ENCODE results near the gene COP1. TPM values are rescaled to one million over a fixed set of nuclear protein-coding genes. Genes with fewer than 3 reads are reported as not detected.

COP1 gene
- 35.8 and 37.5 TPM in 2 replicates for total RNA-seq (2021)
- Bru-seq, nascent RNA, result percentile 89 among the genes with signal in this experiment
- BruChase-seq, experiment 1, labeled RNA remaining after a 2-hour chase, result percentile 79 among the genes with signal in this experiment
- percentile 74 among the genes with signal in this experiment for BruChase-seq, experiment 2, labeled RNA remaining after a 6-hour chase
- long read RNA-seq, transcript COP1-201 (19 exons, 2,124 nt), result minor isoform, 8 of 124 reads
- long read RNA-seq, transcript COP1-204 (20 exons, 3,033 nt), result major isoform, 29 of 124 reads
- long read RNA-seq, partial matches to known transcripts, result 2 of 124 reads
- long read RNA-seq, other reads (novel, unspliced or antisense), result 84 of 124 reads

DNA sequence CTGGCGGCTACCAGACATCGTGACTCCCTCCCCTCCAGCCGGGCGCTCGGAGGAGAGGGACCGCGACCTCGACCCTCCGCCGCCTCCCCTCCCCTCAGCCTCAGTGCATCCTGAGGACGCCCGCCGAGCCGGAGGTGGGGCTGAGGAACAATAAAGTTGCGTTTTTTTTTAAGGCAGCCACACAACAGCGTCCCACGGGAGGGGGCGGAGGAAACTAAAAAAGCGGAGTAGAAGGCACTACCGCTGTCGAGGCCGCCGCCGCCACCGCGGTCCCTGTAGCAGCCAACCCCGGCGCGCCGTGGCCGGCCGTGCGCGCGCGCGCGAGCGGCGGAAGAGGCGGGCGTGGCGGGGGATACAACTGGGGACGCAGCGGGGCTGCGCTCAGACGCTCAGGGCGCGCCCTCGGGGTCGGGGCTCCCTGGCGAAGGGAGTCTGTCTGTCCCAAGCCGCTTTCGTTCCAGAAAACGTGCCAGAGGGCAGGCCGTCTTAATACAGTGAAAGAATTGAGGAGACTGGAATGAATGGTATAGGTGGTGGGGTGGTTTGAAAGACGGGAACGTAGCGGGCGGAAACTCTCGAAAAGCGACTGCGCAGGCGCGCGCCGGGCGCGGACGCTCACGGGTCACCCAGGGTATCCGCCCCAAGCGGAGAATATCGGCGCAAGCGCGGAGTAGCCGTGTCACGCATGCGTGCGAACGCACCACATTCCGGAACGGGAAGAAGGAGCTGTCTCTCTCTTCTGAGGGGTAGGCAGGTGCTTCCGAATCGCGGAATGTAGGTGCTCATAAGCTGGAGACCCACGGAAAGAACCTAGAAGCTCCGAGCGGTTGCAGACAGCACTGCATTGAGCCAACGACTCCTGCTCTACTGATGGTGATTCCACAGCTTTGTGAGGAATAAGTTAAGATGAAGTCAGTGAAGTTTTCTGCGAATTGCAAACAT is at the start of gene COP1:
Gene COP1 (minus strand): TSS at position 326 of the 942 bp plus-strand sequence. CDS start 308 bp downstream, at position 18.
- no TSS peak for BruUV-seq (replicated peaks)
- ChIA-PET POLR2A (ENCODE audit: low non-redundant PET) (interaction anchor here (0.6 kb wide), 1 partner anchor 12 kb away, joined by 5 read pairs; no protein-coding TSS in a partner anchor), CTCF (no interaction called here)
- peak within 1 kb of the TSS; percentile 89 for H3K27ac ChIP-seq (ENCODE audit: low read depth, low read length, poor library complexity, severe bottlenecking)
- H3K4me1 ChIP-seq (ENCODE audit: insufficient read depth, low read length, poor library complexity, severe bottlenecking), result peaks cover 16% of the 10 kb centered on the region
- H3K4me3 ChIP-seq (ENCODE audit: low read depth, low read length, poor library complexity, severe bottlenecking), result peak within 1 kb of the TSS; percentile 96
- no peaks in the 10 kb centered on the region for H3K9me3 ChIP-seq (ENCODE audit: low read depth, low read length, poor library complexity, severe bottlenecking)
- no peak for TF ChIP-seq CTCF (conservative IDR thresholded peaks at IDR 0.05; ENCODE audit: low read depth, low read length)
- no peak for TF ChIP-seq EZH2 (IDR thresholded peaks at IDR 0.05; ENCODE audit: borderline replicate concordance, low read depth, low read length, poor library complexity, severe bottlenecking)
- no peaks in the 10 kb centered on the region for H3K27me3 ChIP-seq (replicated peaks; ENCODE audit: insufficient read depth, low read depth, low read length, poor library complexity)
- DNase-seq (ENCODE audit: low spot score), result peak; percentile 97
- no peaks in the 10 kb centered on the region for H3K36me3 ChIP-seq (ENCODE audit: insufficient read depth, low read length, poor library complexity, severe bottlenecking)
- intact Hi-C loops (cut with micrococcal nuclease; ENCODE audit: unreplicated experiment), result loop anchor here (2.0 to 10.0 kb wide), 2 partner anchors 88 to 142 kb away; no protein-coding TSS in a partner anchor

DNA sequence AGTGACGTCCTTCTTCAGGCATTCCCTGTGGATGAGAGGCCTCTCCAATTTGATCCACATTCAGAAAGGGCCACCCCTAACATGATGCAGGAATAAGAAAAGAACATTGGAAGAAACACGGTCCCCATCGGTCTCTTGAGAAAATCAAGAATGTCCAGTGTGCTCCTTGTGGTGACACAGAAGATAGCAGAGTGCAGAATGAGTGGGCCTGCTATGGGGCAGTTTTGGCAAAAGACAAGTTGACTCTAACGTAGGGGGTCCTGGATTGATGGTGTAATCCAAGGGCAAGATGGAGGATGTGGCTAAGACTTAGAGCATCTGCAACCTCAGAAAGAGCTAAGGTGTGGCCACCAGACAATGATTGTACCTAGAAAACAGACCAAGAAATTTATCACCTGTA is 45.1 kb upstream of the COP1 start:
- no peak overlapping the region for H3K4me3 ChIP-seq (ENCODE audit: low read depth, low read length, poor library complexity, severe bottlenecking)
- intact Hi-C loops (cut with micrococcal nuclease; ENCODE audit: unreplicated experiment), result no loop called here
- DNase-seq (ENCODE audit: low spot score), result no peak
- CTCF ChIA-PET, result no interaction called here
- H3K4me1 ChIP-seq (ENCODE audit: insufficient read depth, low read length, poor library complexity, severe bottlenecking), result no peaks in the 10 kb centered on the region
- no TSS peak for BruUV-seq (replicated peaks)
- H3K9me3 ChIP-seq (ENCODE audit: low read depth, low read length, poor library complexity, severe bottlenecking), result no peaks in the 10 kb centered on the region
- H3K36me3 ChIP-seq (ENCODE audit: insufficient read depth, low read length, poor library complexity, severe bottlenecking), result no peaks in the 10 kb centered on the region
- POLR2A ChIA-PET (ENCODE audit: low non-redundant PET), result no interaction called here
- no peak for TF ChIP-seq EZH2 (IDR thresholded peaks at IDR 0.05; ENCODE audit: borderline replicate concordance, low read depth, low read length, poor library complexity, severe bottlenecking)
- H3K27me3 ChIP-seq (replicated peaks; ENCODE audit: insufficient read depth, low read depth, low read length, poor library complexity), result peaks cover 3% of the 10 kb centered on the region
- H3K27ac ChIP-seq (ENCODE audit: low read depth, low read length, poor library complexity, severe bottlenecking), result no peak overlapping the region

- ChIA-PET POLR2A (ENCODE audit: low non-redundant PET) (no interaction called here), CTCF (no interaction called here)
- no peak for DNase-seq (ENCODE audit: low spot score)
- intact Hi-C loops (cut with micrococcal nuclease; ENCODE audit: unreplicated experiment), result no loop called here
- Histone ChIP-seq H3K27ac (ENCODE audit: low read depth, low read length, poor library complexity, severe bottlenecking) (no peak overlapping the region), H3K4me3 (ENCODE audit: low read depth, low read length, poor library complexity, severe bottlenecking) (no peak overlapping the region), H3K9me3 (ENCODE audit: low read depth, low read length, poor library complexity, severe bottlenecking) (no peaks in the 10 kb centered on the region), H3K4me1 (ENCODE audit: insufficient read depth, low read length, poor library complexity, severe bottlenecking) (peaks cover 3% of the 10 kb centered on the region), H3K27me3 (replicated peaks; ENCODE audit: insufficient read depth, low read depth, low read length, poor library complexity) (no peaks in the 10 kb centered on the region), H3K36me3 (ENCODE audit: insufficient read depth, low read length, poor library complexity, severe bottlenecking) (no peaks in the 10 kb centered on the region)
- no TSS peak for BruUV-seq (replicated peaks)
- TF ChIP-seq EZH2 (IDR thresholded peaks at IDR 0.05; ENCODE audit: borderline replicate concordance, low read depth, low read length, poor library complexity, severe bottlenecking) (no peak), CTCF (conservative IDR thresholded peaks at IDR 0.05; ENCODE audit: low read depth, low read length) (no peak)
These were observed 37.8 kb upstream of the COP1 start for GRCh38 chr1:176244851-176245250.

Data from A673 (cell line).